ENCODE measurements around the gene ABTB2. TPM values are rescaled to one million over a fixed set of nuclear protein-coding genes. Genes with fewer than 3 reads are reported as not detected.

ABTB2 gene
- total and polyA plus RNA-seq, 10 of the 15 experiments (the other 5 are each of a cell fraction or from before 2014, with no cell fraction given) = 0.13 to 2.1 (median 0.72) TPM

- 66% methylated on average over 7 of the region's 7 CpGs for WGBS (ENCODE audit: insufficient coverage, insufficient replicate concordance, low lambda C conversion rate, missing lambda C conversion rate)
- no TSS peak for BruUV-seq (replicated peaks)
- CTCF ChIA-PET = interaction anchor here (0.8 to 1.3 kb wide), 2 partner anchors 10 to 23 kb away, joined by 3 read pairs; no protein-coding TSS in a partner anchor
These were observed 94.2 kb downstream of the ABTB2 start for GRCh38 chr11:34263441-34264091.

More at GRCh38 chr11:34263441-34264091, 94.2 kb downstream of the ABTB2 start:
- H3K4me3 ChIP-seq = no peak overlapping the region
- FAIRE-seq (no peak), DNase-seq (ENCODE audit: low read depth, low spot score) (no peak), ATAC-seq (no peak)
- SMC1A ChIA-PET (ENCODE audit: uncharacterized antibody, unreplicated experiment) = interaction anchor here (0.8 to 1.8 kb wide), 4 partner anchors 14 to 88 kb away, joined by 3 to 8 read pairs (median 4); no protein-coding TSS in a partner anchor
- no peaks in the 10 kb centered on the region for H3K27me3 ChIP-seq (replicated peaks in 1 of 2; ENCODE audit: control insufficient read depth in 2 of 2, insufficient read depth in 2 of 2, low read length in 1 of 2)
- RAD21 ChIA-PET (ENCODE audit: unreplicated experiment) = no interaction called here
- no peak overlapping the region for H3K4me2 ChIP-seq (ENCODE audit: control insufficient read depth, insufficient read depth)
- H3K9ac ChIP-seq (ENCODE audit: control insufficient read depth, insufficient read depth, low read length) = no peak overlapping the region
- H3K36me3 ChIP-seq (ENCODE audit: control insufficient read depth in 2 of 2, insufficient read depth in 2 of 2, low read length in 1 of 2) = no peaks in the 10 kb centered on the region
- POLR2A ChIA-PET = no interaction called here
- H3K9me3 ChIP-seq (replicated peaks; ENCODE audit: control insufficient read depth, insufficient read depth, low read length) = no peaks in the 10 kb centered on the region
- intact Hi-C loops (cut with micrococcal nuclease; ENCODE audit: unreplicated experiment) = no loop called here
- in situ Hi-C loops (cut with MboI) = no loop called here
- H3K27ac ChIP-seq (ENCODE audit: control insufficient read depth, insufficient read depth) = no peak overlapping the region
- H2AFZ ChIP-seq (ENCODE audit: control insufficient read depth, low read depth, low read length) = no peak overlapping the region
- no peaks in the 10 kb centered on the region for H4K20me1 ChIP-seq (ENCODE audit: control insufficient read depth, insufficient read depth)
- H3K79me2 ChIP-seq (ENCODE audit: control insufficient read depth, insufficient read depth, low read length) = no peaks in the 10 kb centered on the region
- TF ChIP-seq IRF3 (IDR thresholded peaks at IDR 0.05) (no peak), RAD51 (IDR thresholded peaks at IDR 0.05) (no peak), PBX3 (IDR thresholded peaks at IDR 0.05; ENCODE audit: insufficient replicate concordance, low read depth, low read length) (no peak), ZNF622 (IDR thresholded peaks at IDR 0.05) (no peak), LARP7 (IDR thresholded peaks at IDR 0.05) (no peak), HDAC2 (IDR thresholded peaks at IDR 0.05) (no peak)
- H3K4me1 ChIP-seq (ENCODE audit: control insufficient read depth, insufficient read depth, low read length) = no peaks in the 10 kb centered on the region
